PC-3 (cell line): Measurements from ENCODE around the gene SLC38A3. TPM values are rescaled to one million over a fixed set of nuclear protein-coding genes. Genes with fewer than 3 reads are reported as not detected.

Source experiments
- ATAC-seq: fragments of 200-7000 bp; cut with Tn5 transposase; 2 replicates; pipeline ENCODE4 v1.9.1; 2020; ENCODE audit warnings: mild to moderate bottlenecking, moderate library complexity
- BruUV-seq: library from RNA; stranded (reverse); fragments of 400-500 nt; replicated peaks from 2 replicates; lab custom pipeline; 2021; lab: Mats Ljungman, UMichigan
- CTCF ChIA-PET: fragments of 300-600 bp; sonication (Branson Sonifier 250); formaldehyde crosslinking; loops from one replicate; lab custom pipeline; 2022; ENCODE audit warnings: antibody characterized with exemption; lab: Charles Lee
- POLR2A ChIA-PET: fragments of 300-600 bp; sonication (Branson Sonifier 250); formaldehyde crosslinking; loops from one replicate; lab custom pipeline; 2022; ENCODE audit warnings: antibody characterized with exemption; ENCODE audit not compliant: unreplicated experiment; lab: Charles Lee
- DNase-seq: peaks from one replicate; pipeline ENCODE4 v3.0.0-alpha.2; 2015
- H2AFZ ChIP-seq: fragments of 300-600 bp; sonication (generic); 2 replicates; pipeline ENCODE4 v1.6.0; 2016; ENCODE audit warnings: antibody characterized with exemption, low read length
- H3F3A ChIP-seq: fragments of 300-600 bp; sonication (generic); one replicate; pipeline ENCODE4 v1.6.0; 2017; ENCODE audit warnings: antibody characterized with exemption, low read length, control low read depth, mild to moderate bottlenecking; ENCODE audit not compliant: unreplicated experiment
- H3K27ac ChIP-seq: fragments of 300-600 bp; sonication (generic); 2 replicates; pipeline ENCODE4 v1.5.1; 2016; ENCODE audit warnings: mild to moderate bottlenecking, low read length
- H3K27me3 ChIP-seq: fragments of 300-600 bp; sonication (generic); 2 replicates; pipeline ENCODE4 v1.6.1; 2016; ENCODE audit warnings: low read length, mixed read lengths
- H3K36me3 ChIP-seq: fragments of 300-600 bp; sonication (generic); 2 replicates; pipeline ENCODE4 v1.6.1; 2016; ENCODE audit warnings: low read depth, mixed run types, low read length, mixed read lengths
- H3K4me1 ChIP-seq: fragments of 300-600 bp; sonication (generic); 2 replicates; pipeline ENCODE4 v1.5.1; 2016; ENCODE audit warnings: low read length; ENCODE audit not compliant: insufficient read depth
- H3K4me2 ChIP-seq: fragments of 300-600 bp; sonication (generic); 2 replicates; pipeline ENCODE4 v1.6.0; 2016; ENCODE audit warnings: low read length
- H3K4me3 ChIP-seq: fragments of 300-600 bp; sonication (generic); 2 replicates; pipeline ENCODE4 v1.5.1; 2016; ENCODE audit warnings: mild to moderate bottlenecking, low read length, mixed read lengths
- H3K79me2 ChIP-seq: fragments of 300-600 bp; sonication (generic); 2 replicates; pipeline ENCODE4 v1.6.1; 2017; ENCODE audit warnings: low read length, mixed read lengths
- H3K9ac ChIP-seq: fragments of 300-600 bp; sonication (generic); 2 replicates; pipeline ENCODE4 v1.6.0; 2016; ENCODE audit warnings: mild to moderate bottlenecking, low read length
- H3K9me2 ChIP-seq: fragments of 300-600 bp; sonication (generic); replicated peaks from 2 replicates; pipeline ENCODE4 v1.6.1; 2016; ENCODE audit warnings: mixed run types, low read length, mixed read lengths
- H3K9me3 ChIP-seq: fragments of 300-600 bp; sonication (generic); 2 replicates; pipeline ENCODE4 v1.6.1; 2016; ENCODE audit warnings: low read length, mixed read lengths
- H4K20me1 ChIP-seq: fragments of 300-600 bp; sonication (generic); 2 replicates; pipeline ENCODE4 v1.6.1; 2016; ENCODE audit warnings: low read length, mixed read lengths
- CTCF ChIP-seq: fragments of 300-600 bp; sonication (generic); conservative IDR thresholded peaks from 2 replicates; pipeline ENCODE4 v1.5.1; 2017; ENCODE audit warnings: antibody characterized with exemption, low read depth, mild to moderate bottlenecking, low read length
- EZH2 ChIP-seq: fragments of 300-600 bp; sonication (generic); IDR thresholded peaks from one replicate; pipeline ENCODE4 v1.6.1; 2017; ENCODE audit warnings: antibody characterized with exemption, mild to moderate bottlenecking, low read length; ENCODE audit not compliant: unreplicated experiment
- EZH2phosphoT487 ChIP-seq: fragments of 300-600 bp; sonication (generic); IDR thresholded peaks from 2 replicates; pipeline ENCODE4 v1.6.1; 2018; ENCODE audit warnings: mild to moderate bottlenecking, antibody characterized with exemption, low read length, borderline replicate concordance
- intact Hi-C: fragments of 100-400 bp; cut with micrococcal nuclease; formaldehyde crosslinking; loops from 2 replicates; pipeline ENCODE4 v1.9.0; 2023
- total RNA-seq: library from RNA; depleted of rRNA; stranded (reverse); fragments of >200 nt; gene quantifications from 2 replicates; pipeline ENCODE4 v1.2.3, GENCODE V29; 2014

SLC38A3 gene
- total RNA-seq, 1 experiment from 2014 or later: 3.3 TPM

- ATAC-seq (no peak), DNase-seq (no peak)
- no peaks in the 10 kb centered on the region for H3K9me3 ChIP-seq
- no peaks in the 10 kb centered on the region for H4K20me1 ChIP-seq
- no peaks in the 10 kb centered on the region for H3K36me3 ChIP-seq
- ChIA-PET POLR2A (no interaction called here), CTCF (interaction anchor here (0.7 kb wide), 1 partner anchor 8 kb away, joined by 3 read pairs; no protein-coding TSS in a partner anchor)
- no peak overlapping the region for H3K9ac ChIP-seq
- no peak overlapping the region for H2AFZ ChIP-seq
- intact Hi-C loops: no loop called here
- no peaks in the 10 kb centered on the region for H3K9me2 ChIP-seq
- no TSS peak for BruUV-seq
- H3K79me2 ChIP-seq: no peaks in the 10 kb centered on the region
- H3K27me3 ChIP-seq: no peaks in the 10 kb centered on the region
- no peak overlapping the region for H3K4me3 ChIP-seq
- TF ChIP-seq CTCF: no peak
- TF ChIP-seq EZH2: no peak
- TF ChIP-seq EZH2phosphoT487: no peak
- H3K4me1 ChIP-seq: no peaks in the 10 kb centered on the region
- no peak overlapping the region for H3K27ac ChIP-seq
- no peak overlapping the region for H3K4me2 ChIP-seq
- no peaks in the 10 kb centered on the region for H3F3A ChIP-seq
These were observed 12.6 kb downstream of the SLC38A3 start for GRCh38 chr3:50217681-50218080.

- H3K27ac ChIP-seq: no peak overlapping the region
- H3K9ac ChIP-seq: no peak overlapping the region
- ATAC-seq (no peak), DNase-seq (no peak)
- no peaks in the 10 kb centered on the region for H3K9me3 ChIP-seq
- H3K4me2 ChIP-seq: no peak overlapping the region
- H4K20me1 ChIP-seq: no peaks in the 10 kb centered on the region
- intact Hi-C loops: no loop called here
- BruUV-seq: no TSS peak
- no peaks in the 10 kb centered on the region for H3K36me3 ChIP-seq
- TF ChIP-seq EZH2: no peak
- no peak for TF ChIP-seq EZH2phosphoT487
- ChIA-PET POLR2A (no interaction called here), CTCF (interaction anchor here (0.7 kb wide), 1 partner anchor 8 kb away, joined by 3 read pairs; no protein-coding TSS in a partner anchor)
- no peaks in the 10 kb centered on the region for H3K27me3 ChIP-seq
- H2AFZ ChIP-seq: no peak overlapping the region
- H3K79me2 ChIP-seq: no peaks in the 10 kb centered on the region
- no peaks in the 10 kb centered on the region for H3F3A ChIP-seq
- no peaks in the 10 kb centered on the region for H3K9me2 ChIP-seq
- H3K4me1 ChIP-seq: peaks cover 3% of the 10 kb centered on the region; the same call in 1 of the 2 replicates
- no peak overlapping the region for H3K4me3 ChIP-seq
These were observed 13.4 kb downstream of the SLC38A3 start for GRCh38 chr3:50218448-50218847.

- ATAC-seq: no peak
- intact Hi-C loops: no loop called here
- no TSS peak for BruUV-seq
- Histone ChIP-seq H3K4me3 (no peak overlapping the region), H3K9ac (no peak overlapping the region), H4K20me1 (no peaks in the 10 kb centered on the region), H3K4me1 (peaks cover 3% of the 10 kb centered on the region; the same call in 1 of the 2 replicates), H3K9me3 (no peaks in the 10 kb centered on the region), H3K36me3 (no peaks in the 10 kb centered on the region), H3K9me2 (no peaks in the 10 kb centered on the region), H3F3A (no peaks in the 10 kb centered on the region), H2AFZ (no peak overlapping the region), H3K79me2 (no peaks in the 10 kb centered on the region), H3K4me2 (no peak overlapping the region), H3K27ac (no peak overlapping the region), H3K27me3 (no peaks in the 10 kb centered on the region)
- ChIA-PET CTCF (no interaction called here), POLR2A (no interaction called here)
- DNase-seq: no peak
- TF ChIP-seq CTCF (no peak), EZH2phosphoT487 (no peak), EZH2 (no peak)
These were observed 14.2 kb downstream of the SLC38A3 start for GRCh38 chr3:50219285-50219684.
